H1 (cell line): Measurements from ENCODE around the gene KRT6C. TPM values are rescaled to one million over a fixed set of nuclear protein-coding genes. Genes with fewer than 3 reads are reported as not detected.

Experiments
- CHD1 ChIP-seq: IDR thresholded peaks from 2 replicates; pipeline ENCODE4 v1.6.1; 2012; ENCODE audit warnings: low read depth, low read length, improper control_type of control experiment
- HDAC6 ChIP-seq: IDR thresholded peaks from one replicate; pipeline ENCODE4 v1.7.1; 2012; ENCODE audit warnings: low read depth, mild to moderate bottlenecking, inconsistent platforms, low read length, moderate library complexity
- KDM4A ChIP-seq: IDR thresholded peaks from one replicate; pipeline ENCODE4 v1.7.1; 2012; ENCODE audit warnings: low read depth, mild to moderate bottlenecking, moderate library complexity, low read length, inconsistent platforms; ENCODE audit not compliant: severe bottlenecking
- NRF1 ChIP-seq: IDR thresholded peaks from 2 replicates; pipeline ENCODE4 v1.6.1; 2011; ENCODE audit warnings: mild to moderate bottlenecking, low read depth, low read length, improper control_type of control experiment
- PHF8 ChIP-seq: fragments of 200-600 bp; sonication (generic); conservative IDR thresholded peaks from 2 replicates; pipeline ENCODE4 v1.7.1; 2012; ENCODE audit warnings: low read depth, mild to moderate bottlenecking, inconsistent platforms, low read length, moderate library complexity
- RNF2 ChIP-seq: fragments of 200-900, 300-1000 bp; sonication (generic); IDR thresholded peaks from 2 replicates; pipeline ENCODE4 v1.7.1; 2016; ENCODE audit warnings: borderline replicate concordance, low read depth, mild to moderate bottlenecking, antibody characterized with exemption, low read length; ENCODE audit not compliant: poor library complexity, severe bottlenecking; ENCODE audit errors: missing control alignments
- SIX5 ChIP-seq: IDR thresholded peaks from 2 replicates; pipeline ENCODE4 v1.6.1; 2011; ENCODE audit warnings: mild to moderate bottlenecking, low read depth, low read length
- SP2 ChIP-seq: IDR thresholded peaks from 2 replicates; pipeline ENCODE4 v1.6.1; 2012; ENCODE audit warnings: mild to moderate bottlenecking, low read length, inconsistent platforms
- TAF1 ChIP-seq: IDR thresholded peaks from 2 replicates; pipeline ENCODE4 v1.6.1; 2011; ENCODE audit warnings: mild to moderate bottlenecking, low read depth, low read length
- polyA plus RNA-seq, 7 experiments: library from polyadenylated mRNA; depleted of rRNA in 3 of 7; stranded (reverse) in 5 of 7; unstranded in 2 of 7; fragments of >200 nt in 5 of 7; fragments of 200-250 nt in 2 of 7; gene quantifications; 1 replicate in 5 of 7; 2 replicates in 1 of 7; 4 replicates in 1 of 7; pipeline versions ENCODE4 v1.2.1 to v1.2.3, GENCODE V29; 2011 to 2013; ENCODE audit warnings: missing spikeins in 2 of 7, mixed read lengths in 2 of 7
- total RNA-seq: library from RNA; stranded (reverse); fragmentation: NEBNext Ultra II Directional; extraction: Animal tissue kit (Norgen Biotek cat#: 25700); gene quantifications from 2 replicates; pipeline ENCODE4 v1.2.1, GENCODE V29; 2021

Gene KRT6C
- total and polyA plus RNA-seq, 2 of the 8 experiments (the other 6 are each of a cell fraction or from before 2014, with no cell fraction given): not detected

GRCh38 chr12:52499806-52500560, 26.4 kb upstream of the KRT6C start (continued):
- no peak for TF ChIP-seq KDM4A
- no peak for TF ChIP-seq PHF8
- TF ChIP-seq HDAC6: no peak
- TF ChIP-seq TAF1: no peak
- no peak for TF ChIP-seq SIX5
- TF ChIP-seq NRF1: no peak
- no peak for TF ChIP-seq SP2
- no peak for TF ChIP-seq RNF2
- TF ChIP-seq CHD1: no peak
